BE2C (cell line): Measurements from ENCODE around the gene MAGEB2.

Experiments used
- DNase-seq: peaks from one replicate; pipeline ENCODE4 v3.0.0-alpha.2; 2020
- H3K27me3 ChIP-seq: fragments of 250-450 bp; sonication (Bioruptor Pico); 2 replicates; pipeline ENCODE4 v1.5.1; 2020; ENCODE audit warnings: mild to moderate bottlenecking
- H3K36me3 ChIP-seq: fragments of 250-450 bp; sonication (Bioruptor Pico); 2 replicates; pipeline ENCODE4 v1.5.1; 2020; ENCODE audit warnings: mild to moderate bottlenecking
- H3K4me1 ChIP-seq: fragments of 250-450 bp; sonication (Bioruptor Pico); 2 replicates; pipeline ENCODE4 v1.5.1; 2020
- H3K4me3 ChIP-seq: 2 replicates; pipeline ENCODE4 v1.5.1; 2011; ENCODE audit warnings: low read depth, low read length
- H3K9me3 ChIP-seq: fragments of 250-450 bp; sonication (Bioruptor Pico); 2 replicates; pipeline ENCODE4 v1.5.1; 2020
- CTCF ChIP-seq: IDR thresholded peaks from 2 replicates; pipeline ENCODE4 v1.5.1; 2012; ENCODE audit warnings: mild to moderate bottlenecking, low read depth, low read length

The MAGEB2 gene

GRCh38 chrX:30259927-30260326 lies 44.6 kb downstream of the MAGEB2 start:
- H3K4me3 ChIP-seq = no peak overlapping the region
- no peaks in the 10 kb centered on the region for H3K27me3 ChIP-seq
- DNase-seq = no peak
- H3K36me3 ChIP-seq = no peaks in the 10 kb centered on the region
- H3K9me3 ChIP-seq = no peaks in the 10 kb centered on the region
- no peaks in the 10 kb centered on the region for H3K4me1 ChIP-seq
- TF ChIP-seq CTCF = no peak

GRCh38 chrX:30261012-30261411 lies 45.6 kb downstream of the MAGEB2 start:
- H3K9me3 ChIP-seq = no peaks in the 10 kb centered on the region
- no peak overlapping the region for H3K4me3 ChIP-seq
- no peaks in the 10 kb centered on the region for H3K4me1 ChIP-seq
- H3K36me3 ChIP-seq = no peaks in the 10 kb centered on the region
- TF ChIP-seq CTCF = no peak
- H3K27me3 ChIP-seq = no peaks in the 10 kb centered on the region
- no peak for DNase-seq

GRCh38 chrX:30262763-30263162 lies 47.4 kb downstream of the MAGEB2 start:
- H3K27me3 ChIP-seq = no peaks in the 10 kb centered on the region
- no peak overlapping the region for H3K4me3 ChIP-seq
- TF ChIP-seq CTCF = no peak
- no peak for DNase-seq
- no peaks in the 10 kb centered on the region for H3K36me3 ChIP-seq
- no peaks in the 10 kb centered on the region for H3K4me1 ChIP-seq
- no peaks in the 10 kb centered on the region for H3K9me3 ChIP-seq
